ENCODE data around the gene BRD1.
"Not testable (repeated sequence)": the region's sequence is repeated elsewhere in the genome, so short reads cannot be mapped to it uniquely, and the experiment has no call there.

Gene BRD1

DNA sequence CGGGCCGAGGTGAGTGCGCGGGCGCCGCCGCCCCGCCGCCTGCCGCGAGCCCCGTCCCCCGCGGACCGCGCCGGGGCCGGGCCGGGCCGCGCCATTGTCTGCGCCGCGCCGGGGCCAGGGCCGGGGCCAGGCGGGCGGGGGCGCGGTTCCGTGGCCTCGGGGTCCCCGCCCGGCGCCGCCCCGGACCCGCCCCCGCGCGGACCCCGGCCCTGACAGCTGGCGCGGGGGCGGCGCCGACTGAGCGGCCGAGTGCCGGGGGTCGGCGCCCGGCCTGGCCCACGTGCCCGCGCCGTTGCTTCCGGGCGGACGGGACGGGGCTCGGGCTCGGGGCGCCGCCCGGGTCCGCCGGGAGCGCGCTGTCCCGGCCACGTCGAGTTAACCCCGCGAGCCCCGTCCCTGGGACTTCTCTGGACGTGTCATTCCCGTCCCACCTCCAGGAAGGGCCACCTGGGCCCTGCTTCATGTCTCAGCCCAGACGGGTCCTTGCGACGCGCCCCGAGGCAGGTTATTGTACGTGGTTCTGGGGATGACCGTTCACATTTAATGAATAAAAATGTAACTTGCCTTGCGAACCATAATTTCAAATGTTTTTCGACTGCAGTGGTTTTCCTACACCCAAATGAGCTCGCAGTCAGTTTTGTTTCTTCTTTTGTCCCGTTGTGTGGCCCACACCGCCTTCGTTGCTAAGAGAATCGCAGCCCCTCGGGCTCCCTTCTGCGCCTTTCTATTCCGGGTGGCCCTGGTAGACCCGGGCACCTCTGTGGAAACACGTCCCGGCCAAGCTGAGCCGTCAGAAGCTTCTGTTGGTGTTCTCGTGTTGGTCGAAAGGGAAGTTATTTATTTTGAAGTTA, 26.5 kb upstream of the BRD1 start:
- DNase-seq (ENCODE audit: low read depth in 2 of 2, low spot score in 1 of 2), result no peak

GRCh38 chr22:49852898-49853894, 25.5 kb upstream of the BRD1 start, which contains the start of gene ZBED4:
ZBED4 (plus strand) TSS chr22:49853844; CDS start chr22:49883663, 29,819 bp downstream.
- peak; percentile 96 to 97 for DNase-seq (ENCODE audit: low read depth in 2 of 2, low spot score in 1 of 2)

GRCh38 chr22:49852568-49852897, 24.9 kb upstream of the BRD1 start:
- DNase-seq (ENCODE audit: low read depth in 2 of 2, low spot score in 1 of 2), result not testable (repeated sequence)

DNA sequence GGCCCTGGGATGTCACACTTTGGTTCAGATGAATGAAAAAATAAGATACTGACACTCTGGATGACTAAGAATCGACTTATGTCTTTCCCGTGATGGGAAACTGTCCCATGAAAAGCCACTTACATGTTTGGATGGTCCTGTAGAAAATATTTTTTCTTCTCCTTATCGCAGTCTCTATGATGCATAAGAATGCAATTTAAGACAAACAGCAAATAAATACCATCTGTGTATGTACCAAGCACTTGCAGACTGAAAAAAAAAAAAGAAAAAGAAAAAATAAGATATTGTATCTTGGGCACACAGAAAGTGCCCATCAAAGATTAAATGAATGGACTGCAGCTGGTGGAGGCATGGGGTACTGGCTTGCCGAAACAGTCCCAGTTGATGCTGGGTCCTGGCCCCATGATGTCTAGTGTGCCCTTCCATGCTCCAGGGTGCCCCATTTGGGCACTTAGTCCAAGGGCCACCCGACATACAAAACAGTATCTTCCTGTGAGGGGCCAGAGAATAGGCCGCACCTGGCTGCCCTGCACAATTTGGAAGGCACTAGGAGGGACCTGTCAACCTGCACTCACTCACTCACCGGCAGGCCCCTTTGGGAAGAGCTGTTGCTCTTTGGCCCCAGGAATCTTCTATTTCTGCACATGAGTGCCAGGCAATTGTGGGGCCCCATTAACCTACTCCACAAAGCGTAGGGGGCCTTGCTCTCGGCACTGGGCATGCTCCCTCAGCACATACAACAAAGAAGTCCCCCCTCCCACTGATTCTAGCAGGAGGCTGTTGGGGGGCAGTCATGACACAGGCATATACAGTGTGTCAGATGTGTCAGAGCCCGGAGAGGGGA, 23.5 kb upstream of the BRD1 start:
- no peak for DNase-seq (ENCODE audit: low read depth in 2 of 2, low spot score in 1 of 2)

- no peak for DNase-seq (ENCODE audit: low read depth in 2 of 2, low spot score in 1 of 2)
Measured at GRCh38 chr22:49850021-49850911, 22.6 kb upstream of the BRD1 start.

GRCh38 chr22:49849161-49850020, 21.7 kb upstream of the BRD1 start:
- DNase-seq (ENCODE audit: low read depth in 2 of 2, low spot score in 1 of 2), result no peak

- no peak for DNase-seq (ENCODE audit: low read depth in 2 of 2, low spot score in 1 of 2)
Measured at GRCh38 chr22:49848690-49849160, 21.1 kb upstream of the BRD1 start.

- DNase-seq (ENCODE audit: low read depth in 2 of 2, low spot score in 1 of 2), result no peak
Measured at GRCh38 chr22:49847751-49848689, 20.3 kb upstream of the BRD1 start.

- no peak for DNase-seq (ENCODE audit: low read depth in 2 of 2, low spot score in 1 of 2)
Measured at GRCh38 chr22:49845666-49846459, 18.2 kb upstream of the BRD1 start.

- no peak for DNase-seq (ENCODE audit: low read depth in 2 of 2, low spot score in 1 of 2)
Measured at GRCh38 chr22:49845241-49845640, 17.6 kb upstream of the BRD1 start.

DNA sequence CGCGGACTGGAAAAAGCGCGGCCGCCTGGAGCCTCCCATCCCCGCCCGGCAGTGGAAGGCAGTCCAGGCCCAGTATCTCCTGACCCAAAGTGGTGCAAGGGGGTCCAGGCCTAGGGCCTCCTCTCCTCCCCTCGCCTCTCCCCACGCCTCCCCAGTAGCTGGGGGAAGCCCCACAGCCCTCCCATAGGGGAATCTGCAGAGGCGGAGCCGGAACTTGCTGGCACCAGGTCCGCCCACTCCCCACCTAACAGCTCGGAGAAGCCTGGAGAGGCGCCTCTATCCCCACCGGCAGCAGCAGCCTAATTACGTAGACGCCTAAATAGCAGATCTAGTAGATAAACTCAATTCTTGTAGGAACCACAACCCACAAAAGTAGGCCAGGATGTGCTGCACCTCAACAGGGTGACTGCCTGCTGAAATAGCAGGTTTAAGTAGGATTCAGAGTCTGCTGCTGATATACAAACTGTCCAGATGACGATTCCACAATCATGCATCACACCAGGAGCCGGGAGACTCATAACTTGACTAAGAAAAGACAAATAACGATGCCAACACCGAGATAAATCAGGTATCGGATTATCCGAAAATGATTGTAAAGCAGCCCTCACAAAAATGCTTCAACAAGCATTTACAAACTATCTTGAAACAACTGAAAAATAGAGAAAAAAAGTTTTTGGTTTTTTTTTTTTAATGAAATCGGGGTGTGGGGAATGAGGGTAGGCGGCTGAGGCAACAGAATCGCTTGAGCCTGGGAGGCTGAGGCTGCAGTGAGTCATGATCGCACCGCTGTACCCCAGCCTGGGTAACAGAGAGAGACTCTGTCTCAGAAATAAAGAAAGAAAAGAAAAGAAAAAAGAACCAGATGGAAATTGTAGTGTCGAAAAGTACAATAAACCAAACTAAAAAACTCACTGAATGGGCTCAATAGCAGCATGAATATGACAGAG, 11.4 kb upstream of the BRD1 start:
- DNase-seq (ENCODE audit: low read depth in 2 of 2, low spot score in 1 of 2), result peak; percentile 52 to 69

GRCh38 chr22:49833340-49834007, 5.8 kb upstream of the BRD1 start:
- no peak for DNase-seq (ENCODE audit: low read depth in 2 of 2, low spot score in 1 of 2)

DNA sequence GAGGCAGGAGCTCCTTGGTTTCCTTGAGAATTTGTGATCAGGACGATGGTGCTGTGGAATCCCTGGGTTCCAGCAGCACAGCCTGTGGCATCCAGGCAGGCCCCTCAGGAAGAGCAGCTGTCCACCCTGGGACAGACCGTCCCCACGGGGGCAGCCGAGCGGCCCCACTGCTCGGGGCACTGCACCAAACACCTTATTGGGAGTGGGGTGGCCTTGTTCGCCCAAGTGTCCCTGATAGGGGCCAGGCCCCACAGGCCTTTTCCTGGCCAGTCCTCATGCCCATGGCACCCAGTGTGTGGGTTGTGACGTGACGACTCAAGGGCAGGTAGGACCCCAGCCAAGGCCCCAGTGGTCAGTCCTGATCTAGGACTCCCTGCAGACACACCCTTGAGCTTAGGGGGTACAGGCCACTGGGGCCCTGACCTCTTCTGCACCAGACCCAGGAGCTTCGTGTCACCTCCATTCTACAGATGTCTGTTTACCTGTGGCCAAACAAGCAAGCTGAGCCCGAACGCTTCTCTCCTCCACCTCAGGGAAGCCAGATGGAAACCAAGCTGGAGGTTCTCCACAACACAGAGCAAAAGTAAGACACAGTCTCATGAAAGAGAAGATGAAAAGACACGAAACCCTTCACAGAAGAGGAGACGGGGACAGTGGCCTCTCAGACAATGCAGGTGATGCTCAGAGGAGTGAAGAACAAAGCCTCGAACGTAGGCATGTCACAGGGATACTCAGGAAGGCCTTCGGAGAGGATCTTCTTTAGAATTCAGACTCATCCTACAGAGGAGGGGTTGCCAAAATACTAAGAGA, 1.6 kb upstream of the BRD1 start:
- no peak for DNase-seq (ENCODE audit: low read depth in 2 of 2, low spot score in 1 of 2)

DNA sequence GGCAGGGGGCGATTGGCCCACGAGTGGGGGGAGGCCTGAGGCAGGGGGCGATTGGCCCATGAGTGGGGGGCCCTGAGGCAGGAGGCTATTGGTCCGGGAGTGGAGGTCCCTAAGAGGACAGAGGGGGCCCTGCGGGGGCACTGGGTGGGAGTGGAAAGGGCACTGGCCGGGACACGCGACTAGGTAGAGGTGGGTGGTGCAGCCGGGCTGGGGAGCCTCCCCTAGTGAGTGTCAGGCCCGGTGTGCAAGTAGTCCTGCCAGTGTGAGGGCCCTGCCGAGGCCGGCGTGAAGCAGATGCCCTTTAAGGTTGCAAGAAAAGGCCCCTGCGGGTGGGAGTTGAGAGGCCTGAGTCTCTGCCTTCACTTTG, 909 bp upstream of the BRD1 start:
- DNase-seq (ENCODE audit: low read depth in 2 of 2, low spot score in 1 of 2), result no peak
